GM21786 (cell line): ENCODE data around the gene TMEM170B.

Experiments
- ATAC-seq: cut with Tn5 transposase; IDR thresholded peaks from one replicate; pipeline ENCODE4 v1.9.1; 2021; ENCODE audit not compliant: unreplicated experiment

Gene TMEM170B, protein sequence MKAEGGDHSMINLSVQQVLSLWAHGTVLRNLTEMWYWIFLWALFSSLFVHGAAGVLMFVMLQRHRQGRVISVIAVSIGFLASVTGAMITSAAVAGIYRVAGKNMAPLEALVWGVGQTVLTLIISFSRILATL

DNA sequence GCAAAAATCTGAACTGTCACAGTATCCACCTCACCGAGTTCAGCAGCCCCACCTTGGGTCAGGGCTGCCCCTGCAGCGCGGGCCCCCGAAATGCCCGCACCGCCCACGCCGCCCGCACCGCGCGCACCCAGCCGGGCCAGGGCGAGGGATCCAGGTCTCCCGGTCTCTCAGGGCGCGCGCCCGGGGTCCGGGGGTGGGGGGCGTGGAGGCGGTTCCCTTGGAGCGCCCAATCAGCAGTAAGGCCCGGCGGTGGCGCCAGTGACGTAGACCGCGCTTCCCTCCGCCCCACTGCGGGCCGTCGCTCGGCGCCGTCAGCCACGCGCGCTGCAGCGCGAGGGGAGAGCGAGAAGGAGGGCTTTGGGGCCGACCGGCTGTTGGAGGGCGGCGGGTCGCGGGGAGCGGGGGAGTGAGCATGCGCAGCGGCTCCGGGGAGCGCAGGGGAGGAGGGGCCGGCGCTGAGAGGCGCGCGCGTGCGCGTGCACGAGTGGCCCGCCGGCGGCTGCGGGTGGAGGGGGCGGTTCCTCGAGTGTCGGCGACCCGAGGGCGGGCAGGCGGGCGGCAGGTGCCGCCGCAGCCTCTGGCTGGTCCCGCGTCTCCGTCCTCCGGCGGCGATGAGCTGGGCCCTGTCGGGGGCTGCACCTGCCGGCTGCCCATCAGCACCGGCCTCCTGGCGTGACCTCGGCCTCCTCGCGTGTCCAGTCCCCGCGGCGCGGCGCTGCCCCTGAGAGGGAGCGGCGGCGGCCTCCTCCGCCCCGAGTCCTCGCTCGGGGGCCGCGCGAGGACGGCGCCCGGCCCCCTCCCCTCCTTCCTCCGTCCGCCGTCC lies at the start of gene TMEM170B:
TSS of gene TMEM170B (plus strand) at position 521 of the 823 bp plus-strand sequence. CDS start 529 bp downstream, outside the sequence.
- peak; percentile 95 for ATAC-seq

DNA sequence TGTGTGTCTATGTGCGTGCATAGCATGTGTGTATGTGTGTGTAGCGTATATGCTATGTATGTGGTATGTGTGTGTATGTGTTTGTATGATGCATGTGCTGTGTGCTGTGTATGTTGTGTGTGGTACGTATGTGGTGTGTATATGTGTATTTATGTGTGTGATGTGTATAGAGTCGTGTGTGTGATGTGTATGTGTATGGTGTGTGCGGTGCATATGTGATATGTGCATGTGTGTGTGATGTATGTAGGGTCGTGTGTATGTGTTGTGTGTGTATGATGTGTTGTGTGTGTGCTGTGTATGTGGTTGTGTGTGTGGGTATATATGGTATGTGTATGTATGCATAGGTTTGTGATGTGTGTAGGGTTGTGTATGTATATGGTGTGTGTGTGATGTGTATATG lies 46.6 kb upstream of the TMEM170B start:
- no peak for ATAC-seq

DNA sequence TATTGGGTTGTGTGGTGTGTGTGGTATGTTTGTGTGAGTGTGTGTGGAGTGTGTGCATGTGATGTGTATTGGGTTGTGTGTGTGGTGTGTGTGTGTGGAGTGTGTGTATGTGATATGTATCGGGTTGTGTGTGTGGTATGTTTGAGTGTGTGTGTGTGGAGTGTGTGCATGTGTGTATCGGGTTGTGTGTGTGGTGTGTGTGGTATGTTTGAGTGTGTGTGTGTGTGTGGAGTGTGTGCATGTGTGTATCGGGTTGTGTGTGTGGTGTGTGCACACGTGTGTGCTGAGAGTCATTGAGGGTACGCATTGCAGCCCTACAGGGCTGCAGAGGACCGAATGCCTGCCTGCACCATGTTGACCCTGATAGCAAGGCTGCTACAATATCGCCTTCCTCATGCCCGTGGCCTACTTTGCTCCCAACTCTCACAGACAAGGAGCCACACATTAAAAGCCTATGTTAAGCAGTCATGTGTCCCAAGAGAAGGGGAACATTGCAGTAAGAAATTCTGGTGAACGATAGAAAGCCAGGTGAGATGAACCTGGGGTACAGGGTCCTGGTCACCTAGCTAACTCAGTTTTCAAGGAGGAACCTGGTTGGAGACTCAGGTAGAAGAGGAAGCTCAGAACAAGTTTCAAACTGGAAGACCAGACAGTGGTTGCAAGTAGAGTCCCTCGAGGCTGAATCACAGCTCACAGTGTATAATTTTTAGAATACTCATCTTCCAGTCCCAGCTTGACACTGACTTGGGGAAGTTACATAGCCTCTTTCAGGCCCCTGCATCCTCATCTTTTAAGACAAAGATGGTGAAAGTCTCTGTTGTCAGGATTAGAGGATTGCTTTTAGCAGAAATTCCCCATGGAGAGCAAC lies 45.7 kb upstream of the TMEM170B start:
- ATAC-seq: no peak

DNA sequence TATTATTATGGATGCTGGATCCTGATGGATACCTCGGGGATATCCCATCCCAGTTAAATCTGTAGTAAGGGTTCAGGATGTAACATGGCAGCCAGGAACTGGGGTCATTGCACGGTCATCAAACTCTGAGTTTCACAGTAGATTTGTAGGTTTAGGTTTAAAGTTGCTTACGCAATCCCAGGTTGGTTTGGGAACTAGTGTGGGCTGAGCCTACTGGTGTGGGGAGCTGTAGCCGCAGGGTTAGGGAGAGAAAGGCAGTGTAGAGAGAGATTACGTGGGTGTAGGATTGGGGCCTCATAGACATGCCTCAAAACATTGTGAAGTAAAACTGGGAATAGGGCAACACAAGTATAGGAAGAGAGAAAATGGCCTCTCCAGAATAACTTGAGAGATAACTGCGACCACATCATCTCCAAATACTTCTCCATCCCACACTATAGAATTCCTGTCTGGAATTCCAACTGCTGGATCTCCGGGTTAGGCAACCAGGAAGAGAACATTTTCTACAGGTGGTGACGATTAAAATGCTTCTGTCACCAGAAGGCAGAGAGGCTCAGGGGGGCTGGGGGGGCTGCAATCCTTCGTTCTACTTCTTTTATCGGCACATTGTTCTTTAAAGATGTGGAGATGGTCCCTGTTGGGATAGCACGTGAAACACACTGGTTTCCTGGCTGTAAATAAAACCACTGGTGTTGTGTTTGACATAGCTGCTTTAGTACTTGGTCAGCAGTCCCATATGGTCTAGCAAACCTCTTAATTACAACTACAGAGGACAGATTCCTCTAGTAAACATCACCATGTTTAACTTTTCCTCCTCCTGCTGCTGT lies 44.9 kb upstream of the TMEM170B start:
- no peak for ATAC-seq

DNA sequence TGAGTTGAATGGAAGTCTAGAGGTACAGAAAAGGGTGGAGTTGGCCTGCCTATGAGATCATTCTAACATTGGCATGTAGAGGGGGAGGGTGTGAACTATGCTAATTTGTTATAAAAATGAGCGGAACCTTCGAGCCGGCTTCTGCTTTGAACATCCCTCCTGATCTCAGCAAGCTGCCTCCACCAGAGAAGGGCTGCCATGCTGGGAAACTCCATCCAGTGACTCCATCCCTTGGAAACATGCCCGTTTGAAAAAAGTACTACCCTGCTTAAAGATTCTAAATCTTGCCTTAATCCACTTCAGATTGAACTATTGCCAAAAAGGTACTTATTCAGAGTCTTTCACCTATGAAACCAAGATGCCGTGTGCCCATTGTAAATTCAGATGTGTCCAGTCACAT lies 43.6 kb upstream of the TMEM170B start:
- no peak for ATAC-seq

DNA sequence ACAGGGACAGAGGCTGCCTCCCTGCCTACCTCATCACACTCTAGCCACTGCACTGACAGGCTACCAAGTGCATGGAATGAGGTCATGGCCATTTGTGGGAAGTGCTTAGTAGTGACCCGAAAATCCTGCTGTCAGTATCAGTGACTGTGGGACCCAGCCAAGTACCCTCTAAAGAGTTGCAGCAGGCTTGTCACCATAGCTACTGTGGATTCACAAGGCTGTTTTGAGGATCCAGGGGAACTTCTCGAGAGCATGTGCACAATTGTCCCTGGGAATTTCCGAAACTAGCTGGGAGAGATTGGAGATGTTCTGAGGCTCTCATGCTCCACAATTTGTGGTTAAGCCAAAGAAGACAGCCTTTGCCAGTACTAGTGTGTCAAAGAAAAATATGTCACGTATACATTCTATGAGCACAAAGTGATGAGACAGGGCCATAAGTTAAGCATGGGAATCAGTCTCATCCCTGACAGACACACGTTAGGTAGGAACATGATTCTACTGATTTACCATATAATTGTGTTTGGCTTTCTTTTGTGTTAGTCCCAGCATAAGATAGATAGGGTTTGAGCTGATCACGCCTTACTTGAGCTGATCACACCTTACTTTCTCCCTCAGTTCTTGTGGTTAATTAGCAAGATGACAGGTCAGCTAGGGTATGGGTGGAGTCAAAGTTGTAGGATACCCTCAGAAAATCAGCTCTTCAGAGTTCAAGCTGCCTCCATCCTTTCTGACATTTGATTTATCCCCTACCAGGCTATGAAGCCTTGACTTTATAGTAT lies 42.6 kb upstream of the TMEM170B start:
- ATAC-seq: no peak

DNA sequence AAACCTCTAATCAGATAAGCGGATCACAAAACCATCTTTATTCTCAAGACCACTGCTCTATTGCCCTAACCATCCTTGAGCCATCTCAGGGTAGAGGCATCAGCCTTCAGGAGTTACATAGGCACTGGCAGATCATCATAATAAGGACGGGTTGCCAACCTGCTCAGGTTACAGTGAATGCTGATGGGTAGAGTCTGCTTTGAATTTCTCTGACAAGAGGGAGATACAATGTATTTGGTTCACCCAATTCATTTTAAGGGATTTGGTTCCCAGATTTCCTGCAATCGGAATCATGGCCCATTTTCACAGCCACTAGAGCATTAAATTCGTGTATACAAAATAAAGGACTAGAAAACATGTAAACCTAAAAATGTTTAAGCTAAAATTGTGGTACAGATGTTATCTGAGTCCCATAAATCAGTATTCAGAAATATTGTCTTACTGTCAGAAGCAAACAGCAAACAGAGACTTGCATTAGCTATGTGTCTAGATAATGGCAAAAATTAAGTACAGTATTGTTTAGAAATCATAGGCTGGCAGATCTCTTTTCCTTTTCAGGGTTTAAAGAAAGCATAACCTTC lies 41.9 kb upstream of the TMEM170B start:
- no peak for ATAC-seq

DNA sequence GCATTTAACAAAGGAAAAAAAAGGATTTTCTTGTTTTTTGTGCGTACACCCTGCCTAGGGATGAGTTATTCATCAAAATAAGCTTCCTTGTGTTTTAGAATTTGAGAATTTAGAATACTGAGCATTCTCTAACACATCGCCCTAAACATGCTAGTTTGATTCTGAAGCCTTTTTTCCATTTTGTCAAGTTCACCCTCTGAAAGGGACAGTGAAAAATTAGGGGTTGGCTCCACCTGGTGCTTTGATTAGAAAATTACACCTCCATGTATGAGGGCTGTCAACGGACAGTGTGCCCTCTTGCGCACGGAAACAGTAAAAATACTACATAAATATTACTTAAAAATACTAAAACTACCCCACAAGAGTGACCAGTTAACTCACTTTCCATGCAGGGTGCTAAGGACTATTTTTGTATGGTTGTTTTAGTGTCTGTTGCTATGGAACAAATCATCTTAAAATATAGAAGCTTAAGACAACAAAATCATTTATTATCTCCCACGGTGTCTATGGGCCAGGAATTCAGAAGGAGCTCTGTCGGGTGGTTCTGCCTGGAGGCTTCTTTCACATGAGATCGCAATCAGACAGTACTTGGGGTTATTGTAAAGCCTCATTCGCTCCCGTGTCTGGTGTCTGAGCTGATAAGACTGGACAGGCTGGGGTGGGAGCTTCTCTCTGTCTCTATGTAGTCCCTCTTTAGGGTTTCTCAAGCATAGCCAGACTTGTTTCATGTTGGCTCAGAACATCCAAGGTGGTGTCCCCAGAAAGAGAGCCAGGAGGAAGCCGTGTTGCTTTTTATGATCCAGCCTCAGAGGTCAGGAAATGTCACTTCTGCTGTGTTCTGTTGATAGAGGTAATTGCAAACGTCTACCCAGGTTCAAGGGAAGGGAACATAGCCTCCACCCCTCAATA lies 41.1 kb upstream of the TMEM170B start:
- ATAC-seq: peak; percentile 62

DNA sequence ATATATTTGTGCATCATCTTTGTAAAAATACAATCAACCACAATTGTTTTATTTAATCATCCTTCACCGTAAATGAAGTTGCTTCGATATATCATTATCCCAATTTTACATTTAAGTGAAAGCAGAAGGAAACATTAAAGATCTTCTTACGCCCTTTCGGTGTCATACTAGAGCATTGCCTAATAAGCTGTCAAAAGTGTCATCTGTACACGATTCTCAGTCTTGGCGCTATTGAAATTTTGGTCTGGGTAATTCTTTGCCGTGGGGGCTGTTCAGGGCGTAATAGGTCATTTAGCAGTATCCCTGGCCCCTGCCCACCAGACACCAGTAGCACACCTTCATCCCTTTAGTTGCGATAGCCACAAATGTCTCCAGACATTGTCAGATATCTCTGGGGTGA lies 40.4 kb upstream of the TMEM170B start:
- ATAC-seq: no peak

DNA sequence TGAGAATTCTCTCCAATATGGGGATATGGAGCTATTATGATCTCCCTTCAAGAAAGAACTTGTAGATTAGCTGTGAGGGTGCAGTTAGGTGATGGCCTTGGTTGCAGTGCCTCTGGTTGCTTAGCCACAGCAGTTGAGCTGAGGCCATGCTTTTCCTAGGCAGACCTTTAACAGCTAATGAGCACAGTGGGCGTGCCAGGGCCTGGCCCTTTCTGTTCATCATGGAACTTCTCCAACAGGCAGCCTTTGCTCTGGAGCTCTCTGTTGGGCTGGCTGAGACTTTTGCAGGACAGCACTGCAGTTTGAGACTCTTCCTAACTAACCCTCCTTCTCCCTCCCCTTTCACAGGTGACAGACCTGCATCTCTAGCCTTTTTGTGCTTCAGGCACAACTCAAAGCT lies 39.7 kb upstream of the TMEM170B start:
- no peak for ATAC-seq

DNA sequence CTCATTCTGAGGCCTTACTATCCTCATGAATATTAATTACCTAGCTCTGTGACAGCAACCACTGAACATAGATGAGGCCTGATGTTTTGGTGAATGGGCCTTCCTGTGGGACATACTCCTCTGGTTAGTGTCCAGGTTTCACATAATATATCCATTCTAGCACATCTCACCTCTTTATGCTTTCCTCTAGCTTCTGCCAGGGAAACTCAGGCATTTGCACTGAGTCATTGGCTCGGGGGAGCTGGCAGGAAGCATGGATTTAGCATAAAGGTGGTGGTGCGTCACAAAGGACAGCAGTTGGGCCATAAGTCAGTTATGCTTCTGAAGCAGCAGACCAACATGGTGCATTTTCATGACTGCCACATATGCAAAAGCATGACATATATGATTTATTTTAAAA lies 37.5 kb upstream of the TMEM170B start:
- ATAC-seq: no peak

DNA sequence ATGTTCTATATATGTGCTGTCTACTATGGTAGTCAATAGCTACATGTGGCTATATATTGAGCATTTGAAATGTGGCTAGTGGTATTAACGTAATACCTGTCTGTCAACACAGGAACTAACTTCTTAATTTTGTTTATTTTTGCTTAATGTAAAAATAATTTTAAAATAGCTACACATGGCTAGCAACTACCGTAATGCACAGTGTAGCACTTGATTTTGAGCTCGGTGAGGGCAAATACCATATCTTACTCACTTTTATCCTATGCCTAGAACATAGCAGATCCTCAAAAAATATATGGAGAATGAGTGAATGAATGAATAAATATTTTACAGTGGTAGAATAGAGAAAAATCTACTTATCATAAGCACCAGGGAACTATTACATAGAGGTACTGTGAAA lies 28.1 kb upstream of the TMEM170B start:
- ATAC-seq: no peak

DNA sequence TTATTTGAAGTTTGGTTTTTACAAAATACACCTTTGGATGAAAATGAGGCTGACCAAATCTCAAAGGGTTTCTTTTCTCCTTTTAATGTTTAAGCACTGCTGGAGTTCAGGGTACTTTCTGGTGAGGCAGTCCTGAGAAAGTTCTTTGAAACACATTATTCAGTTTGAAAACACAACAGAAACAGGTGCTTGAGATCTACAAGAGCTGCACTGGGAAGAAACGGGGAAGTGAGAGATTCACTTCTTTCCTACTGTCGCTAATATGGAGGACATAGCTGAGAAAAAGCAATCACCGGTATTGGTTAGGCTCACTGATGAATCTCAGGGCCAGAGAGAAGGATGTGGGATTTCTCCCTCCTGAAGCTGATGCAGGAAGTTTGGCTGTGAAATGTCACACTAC lies 22.9 kb upstream of the TMEM170B start:
- peak; percentile 96 for ATAC-seq

DNA sequence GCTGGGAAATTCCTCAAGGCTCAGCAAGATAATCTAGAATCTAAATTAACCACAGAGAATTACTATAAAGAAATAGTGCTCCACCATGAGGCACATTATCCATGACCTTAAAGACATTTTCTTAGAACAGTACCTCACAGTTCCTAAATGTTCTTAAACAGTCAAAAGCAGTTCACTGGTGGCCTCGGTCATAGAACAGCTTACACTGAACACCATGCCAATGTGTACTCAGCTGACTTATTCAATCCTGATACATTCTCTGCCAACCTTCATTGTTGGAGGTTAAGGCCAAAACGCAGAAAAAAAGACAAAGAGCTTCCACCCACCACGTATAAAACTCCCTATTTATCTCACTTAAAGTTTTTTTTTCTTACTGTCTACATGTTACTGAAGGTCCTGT lies 21.8 kb upstream of the TMEM170B start:
- ATAC-seq: no peak

DNA sequence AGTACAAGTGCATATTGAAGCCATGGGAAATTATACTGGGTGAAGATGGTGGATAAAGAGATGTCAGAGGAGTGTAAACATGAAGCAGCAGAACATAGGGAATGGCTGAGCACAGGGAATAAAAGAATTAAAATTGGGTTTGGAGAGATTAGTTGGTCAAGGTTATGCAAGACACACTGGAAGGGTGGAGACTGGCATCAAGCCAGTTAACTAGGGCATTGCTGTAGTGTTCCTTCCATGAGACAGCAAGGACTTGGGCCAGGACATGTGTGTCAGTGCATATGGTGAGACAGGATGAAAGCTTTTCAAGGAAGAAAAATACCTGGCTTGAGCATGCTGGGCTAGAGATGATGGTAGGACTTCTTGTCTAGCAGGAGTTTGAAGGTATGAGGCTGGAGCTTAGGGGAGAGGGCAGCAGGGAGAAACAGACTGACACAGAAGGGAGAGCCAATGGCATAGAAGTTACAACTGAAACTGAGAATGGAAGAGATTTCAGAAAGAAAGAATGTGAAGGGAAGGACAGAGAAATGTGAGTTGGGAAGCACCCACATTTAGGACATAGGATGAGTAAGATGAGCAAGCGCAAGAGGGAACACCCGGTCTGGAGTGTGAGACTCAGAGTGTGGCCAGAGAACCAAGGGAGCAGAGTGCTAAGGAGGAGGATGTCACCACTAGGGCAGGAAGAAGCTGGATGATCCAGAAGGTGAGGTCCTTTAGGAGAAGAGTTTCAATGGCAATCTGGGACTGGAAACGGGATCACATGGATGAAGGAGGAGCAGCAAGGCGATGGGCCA lies 14.5 kb upstream of the TMEM170B start:
- ATAC-seq: no peak

DNA sequence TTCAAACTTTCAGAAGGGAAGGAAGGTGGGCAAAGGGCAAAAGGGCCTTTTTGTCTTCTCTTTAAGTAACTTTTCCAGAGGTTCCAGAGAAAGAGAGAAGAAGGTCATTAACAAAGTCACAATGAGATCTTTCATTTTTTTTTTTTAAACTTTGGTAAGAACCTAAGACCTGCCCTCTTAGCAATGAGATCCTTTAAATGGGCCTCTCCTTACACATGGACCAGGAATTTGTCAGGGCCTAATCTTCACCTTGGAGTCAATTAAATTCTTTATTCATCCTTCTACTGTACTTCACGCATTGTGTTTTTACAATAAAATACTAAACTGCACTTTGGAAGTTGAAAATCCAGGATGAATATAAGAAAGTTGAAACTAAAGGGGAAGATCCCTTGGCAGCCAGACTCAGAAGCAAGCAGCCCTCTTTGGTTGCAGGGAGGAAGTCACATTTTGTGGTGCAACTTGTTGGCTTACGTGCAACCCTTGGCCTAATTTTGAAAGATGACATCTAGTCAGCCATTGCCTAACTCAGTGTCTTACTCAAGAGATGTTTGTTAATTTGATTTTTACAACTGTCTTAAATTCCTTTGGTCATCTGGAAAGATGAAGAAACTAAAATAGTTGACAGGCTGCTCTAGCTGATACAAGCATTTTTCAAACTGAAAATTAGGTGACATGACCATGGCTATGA lies 11.9 kb upstream of the TMEM170B start:
- ATAC-seq: no peak

DNA sequence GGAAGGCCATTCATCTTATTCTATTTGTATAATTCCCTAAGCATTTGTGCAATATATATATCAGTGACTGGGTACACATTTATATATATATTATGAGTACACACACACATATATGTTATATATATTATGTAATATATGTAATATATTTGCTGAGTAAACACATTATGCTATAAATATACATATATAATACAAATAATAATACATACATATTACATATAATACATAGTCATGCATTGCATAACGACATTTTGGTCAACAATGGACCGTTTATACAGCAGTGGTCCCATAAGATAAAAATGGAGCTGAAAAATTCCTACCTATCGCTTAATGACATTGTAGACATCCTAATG lies 11.4 kb upstream of the TMEM170B start:
- no peak for ATAC-seq
